ENCODE data around the gene ATPAF2.
A peak's percentile ranks its signal among the peaks of the same experiment; 100 is the strongest.

Gene ATPAF2

GRCh38 chr17:18040261-18040858 is 1.4 kb upstream of the ATPAF2 start:
- DNase-seq (ENCODE audit: low read depth) = no peak
- H3K4me3 ChIP-seq (ENCODE audit: low read depth, low read length) = peak overlapping the region; percentile 91
- TF ChIP-seq CTCF (IDR thresholded peaks at IDR 0.05; ENCODE audit: control insufficient read depth, extremely low read depth, insufficient read depth) = no peak

- no peak for TF ChIP-seq CTCF (IDR thresholded peaks at IDR 0.05; ENCODE audit: control insufficient read depth, extremely low read depth, insufficient read depth)
- peak overlapping the region; percentile 91 for H3K4me3 ChIP-seq (ENCODE audit: low read depth, low read length)
- no peak for DNase-seq (ENCODE audit: low read depth)
Observed at GRCh38 chr17:18039535-18040260, 730 bp upstream of the ATPAF2 start.

GRCh38 chr17:18038149-18038850 is 668 bp downstream of the ATPAF2 start:
- TF ChIP-seq CTCF (IDR thresholded peaks at IDR 0.05; ENCODE audit: control insufficient read depth, extremely low read depth, insufficient read depth) = no peak
- no peak for DNase-seq (ENCODE audit: low read depth)
- H3K4me3 ChIP-seq (ENCODE audit: low read depth, low read length) = peak overlapping the region; percentile 91

- peak overlapping the region; percentile 91 for H3K4me3 ChIP-seq (ENCODE audit: low read depth, low read length)
- no peak for DNase-seq (ENCODE audit: low read depth)
- no peak for TF ChIP-seq CTCF (IDR thresholded peaks at IDR 0.05; ENCODE audit: control insufficient read depth, extremely low read depth, insufficient read depth)
Observed at GRCh38 chr17:18037486-18037885, 1.5 kb downstream of the ATPAF2 start.

GRCh38 chr17:18035704-18036103 is 3.3 kb downstream of the ATPAF2 start:
- DNase-seq (ENCODE audit: low read depth) = no peak
- no peak overlapping the region for H3K4me3 ChIP-seq (ENCODE audit: low read depth, low read length)
- TF ChIP-seq CTCF (IDR thresholded peaks at IDR 0.05; ENCODE audit: control insufficient read depth, extremely low read depth, insufficient read depth) = no peak

- peak; percentile 61 for TF ChIP-seq CTCF (IDR thresholded peaks at IDR 0.05; ENCODE audit: control insufficient read depth, extremely low read depth, insufficient read depth)
- no peak overlapping the region for H3K4me3 ChIP-seq (ENCODE audit: low read depth, low read length)
- DNase-seq (ENCODE audit: low read depth) = peak; percentile 81
Observed at GRCh38 chr17:18033442-18034099, 5.4 kb downstream of the ATPAF2 start.
